Left forelimb (tissue), 1 donor: ENCODE measurements around the gene DGKB.

Experiments
- DNase-seq: peaks from one replicate; pipeline ENCODE4 v3.0.0-alpha.2; 2018; ENCODE audit warnings: low spot score

DGKB gene

GRCh38 chr7:14821757-14822480, 80.6 kb downstream of the DGKB start:
- DNase-seq = no peak

DNA sequence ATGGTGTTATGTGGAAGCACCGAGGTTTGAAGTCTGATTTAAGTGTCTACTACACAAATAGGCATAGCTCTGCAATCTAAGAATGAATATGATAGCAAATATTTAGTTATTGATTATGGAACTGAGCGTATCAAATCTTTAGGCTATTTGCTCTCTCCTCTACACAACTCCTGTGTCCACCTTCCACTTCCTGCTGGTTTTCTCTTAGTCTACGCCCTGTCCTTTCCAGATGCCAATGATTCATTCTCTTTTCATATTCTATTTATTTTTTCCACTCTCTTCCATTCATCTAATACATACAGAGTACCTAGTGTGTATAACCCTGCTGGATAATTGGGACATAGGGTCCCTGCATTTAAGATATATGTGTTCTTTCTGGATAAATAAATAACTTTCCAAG, 83.7 kb downstream of the DGKB start:
- no peak for DNase-seq

- DNase-seq = no peak
Measured at GRCh38 chr7:14817829-14818614, 84.5 kb downstream of the DGKB start.

DNA sequence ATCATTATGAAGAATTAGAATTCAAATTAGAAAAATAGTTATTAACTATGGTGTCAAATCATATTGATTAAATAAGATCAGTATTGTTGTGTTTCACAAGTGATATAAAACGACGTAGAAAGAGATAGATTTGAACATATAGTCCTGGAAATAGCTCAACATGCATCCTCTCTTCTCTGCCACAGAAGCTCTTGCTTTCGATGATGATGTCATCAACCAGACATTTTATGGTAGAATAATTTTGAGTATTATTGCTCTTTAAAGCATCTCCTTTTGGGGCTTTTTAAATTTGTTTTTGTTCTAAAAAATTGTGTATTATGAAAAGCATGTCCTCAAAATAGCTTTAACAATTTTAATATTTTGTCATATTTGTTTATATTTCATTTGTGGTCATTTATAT, 95.0 kb downstream of the DGKB start:
- DNase-seq = no peak

DNA sequence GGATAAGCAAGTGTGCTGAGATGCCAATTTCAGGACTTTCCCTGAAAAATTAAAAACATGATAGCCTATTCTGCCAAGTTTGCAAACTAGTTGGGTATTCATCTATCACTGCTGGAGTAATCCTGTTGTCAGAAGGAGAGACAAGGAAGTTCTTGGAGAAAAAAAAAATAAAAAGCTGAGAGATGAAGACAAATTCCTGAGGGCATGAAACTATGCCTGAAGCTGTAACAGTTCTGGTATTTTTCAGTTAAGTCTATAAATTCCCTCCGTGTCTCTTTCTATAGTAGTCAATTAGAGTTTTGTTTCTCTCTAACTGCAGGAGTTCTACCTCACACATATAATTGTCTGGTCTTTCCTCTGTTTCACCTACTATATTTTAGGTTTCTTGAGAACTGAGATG, 95.7 kb downstream of the DGKB start:
- DNase-seq = no peak

DNA sequence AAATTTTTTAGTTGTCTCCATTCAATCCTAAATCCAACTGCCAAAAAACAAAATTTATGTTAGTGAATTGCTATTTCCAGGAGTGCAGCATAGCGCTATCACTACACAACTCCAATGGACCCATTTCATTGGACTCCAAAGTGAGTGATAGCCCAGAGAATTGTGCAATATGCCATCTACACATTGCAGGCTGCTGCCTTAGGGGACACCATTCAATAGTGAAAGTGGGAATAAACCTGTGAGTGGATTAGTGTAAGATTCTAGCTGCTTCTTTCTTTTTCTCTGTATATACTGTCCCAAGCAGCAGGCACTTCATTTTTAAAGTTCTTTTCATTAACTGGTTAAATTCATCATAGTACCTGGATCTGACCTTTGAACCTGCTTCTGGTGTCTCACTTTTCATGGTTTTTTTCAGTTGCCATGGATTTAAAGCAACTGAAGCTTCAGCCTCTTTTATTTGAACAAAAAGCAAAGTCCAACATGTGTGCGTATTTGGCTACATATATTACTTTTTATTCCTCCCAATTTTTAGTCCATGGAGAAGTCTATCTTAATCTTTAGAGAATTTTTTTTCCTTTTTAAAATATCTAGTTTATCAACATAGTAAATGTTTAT, 97.3 kb downstream of the DGKB start:
- DNase-seq = no peak

- no peak for DNase-seq
Measured at GRCh38 chr7:14800664-14801063, 101.9 kb downstream of the DGKB start.

- DNase-seq = no peak
Measured at GRCh38 chr7:14793151-14793550, 109.4 kb downstream of the DGKB start.

DNA sequence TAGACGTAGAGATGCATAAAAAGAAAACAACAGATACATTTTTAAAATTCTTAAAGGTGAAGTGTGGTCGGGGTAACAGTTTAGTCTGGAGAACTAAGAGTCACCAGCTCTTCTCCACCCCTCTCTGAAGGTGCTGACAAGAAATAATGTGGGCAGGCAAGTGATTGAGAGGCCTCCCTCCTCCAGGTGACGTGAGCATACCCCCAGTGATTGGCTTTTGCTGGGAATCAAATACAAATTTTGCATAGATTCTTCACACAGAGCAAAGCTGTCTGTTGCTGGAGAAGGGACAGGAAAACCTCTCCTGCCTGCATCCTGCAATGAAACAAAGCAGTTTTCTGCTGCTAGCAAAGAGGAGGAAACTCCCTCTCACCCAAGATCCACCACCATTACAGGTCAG, 115.0 kb downstream of the DGKB start:
- DNase-seq = no peak

DNA sequence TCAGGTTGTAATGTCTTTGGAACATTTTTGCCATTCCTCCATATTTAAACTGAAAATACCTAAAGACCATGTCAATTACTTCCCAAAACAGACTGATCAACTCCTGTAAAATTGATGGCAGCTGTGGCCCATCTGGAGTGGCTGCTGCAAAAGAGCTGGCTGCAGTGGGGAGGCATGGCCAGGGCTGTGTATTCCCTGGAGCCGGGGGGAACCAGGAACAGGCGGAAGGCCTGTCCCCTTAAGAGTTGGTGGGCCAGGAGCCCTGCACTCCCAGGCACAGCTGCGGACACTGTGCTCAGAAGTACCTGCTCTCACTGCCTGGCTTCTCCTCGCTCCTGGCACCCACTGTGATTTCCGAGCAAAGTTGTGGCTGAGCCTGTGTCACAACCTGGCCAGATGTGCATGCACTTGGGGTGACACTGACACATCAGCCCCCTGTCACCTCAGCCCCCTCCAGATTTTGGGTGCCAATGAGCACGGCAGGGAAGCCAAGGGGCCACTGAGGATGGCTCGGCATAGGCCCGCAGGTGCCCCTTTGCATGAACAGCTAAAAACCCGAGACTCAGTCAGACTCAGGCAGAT, 116.1 kb downstream of the DGKB start:
- no peak for DNase-seq

DNA sequence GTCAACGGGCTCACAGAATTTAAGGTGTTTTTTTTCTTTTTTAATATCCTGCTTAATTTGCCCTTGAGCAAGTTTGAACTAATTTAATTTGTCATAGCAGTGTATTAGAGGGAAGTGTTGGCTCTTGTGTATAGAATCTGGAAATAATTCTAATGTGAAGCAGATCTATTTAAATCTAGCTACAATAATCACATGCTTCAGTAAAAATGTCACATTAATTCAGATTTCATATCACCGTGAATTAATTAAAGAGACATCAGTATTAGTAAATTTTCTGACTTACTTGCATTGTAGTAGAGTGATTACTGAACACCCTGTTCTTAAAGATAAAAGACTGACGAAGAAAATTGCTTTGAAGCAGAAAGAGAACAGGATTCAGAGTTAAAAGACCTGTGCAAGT, 124.7 kb downstream of the DGKB start:
- DNase-seq = no peak

- no peak for DNase-seq
Measured at GRCh38 chr7:14776266-14776665, 126.3 kb downstream of the DGKB start.

DNA sequence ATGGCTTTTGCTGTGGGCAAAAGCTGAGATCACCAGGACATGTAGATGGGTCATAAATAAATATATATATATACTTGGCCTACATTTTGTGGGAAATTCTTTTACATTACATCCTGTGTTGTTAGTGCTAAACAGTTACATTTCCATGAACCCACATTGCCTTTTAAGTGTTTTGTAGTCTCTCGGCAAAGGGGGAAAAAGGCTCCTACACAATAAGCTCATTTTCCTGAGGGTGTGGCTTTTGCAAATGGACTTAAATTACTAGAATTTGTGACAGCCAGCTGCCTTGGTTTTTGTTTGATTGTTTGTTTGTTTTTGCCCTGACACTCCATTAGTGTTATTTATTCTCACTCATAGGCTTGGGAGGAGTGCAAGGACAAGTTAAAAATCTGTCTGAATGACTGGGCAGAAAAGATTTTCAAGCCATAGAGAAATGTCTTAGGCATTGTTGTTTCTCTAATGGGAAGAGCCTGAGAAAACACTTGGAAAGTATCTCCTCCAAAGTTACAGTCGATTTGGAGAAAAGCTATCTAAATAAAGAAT, 128.8 kb downstream of the DGKB start:
- no peak for DNase-seq

GRCh38 chr7:14770614-14771013, 131.9 kb downstream of the DGKB start:
- DNase-seq = no peak

- no peak for DNase-seq
Measured at GRCh38 chr7:14769261-14769660, 133.3 kb downstream of the DGKB start.

DNA sequence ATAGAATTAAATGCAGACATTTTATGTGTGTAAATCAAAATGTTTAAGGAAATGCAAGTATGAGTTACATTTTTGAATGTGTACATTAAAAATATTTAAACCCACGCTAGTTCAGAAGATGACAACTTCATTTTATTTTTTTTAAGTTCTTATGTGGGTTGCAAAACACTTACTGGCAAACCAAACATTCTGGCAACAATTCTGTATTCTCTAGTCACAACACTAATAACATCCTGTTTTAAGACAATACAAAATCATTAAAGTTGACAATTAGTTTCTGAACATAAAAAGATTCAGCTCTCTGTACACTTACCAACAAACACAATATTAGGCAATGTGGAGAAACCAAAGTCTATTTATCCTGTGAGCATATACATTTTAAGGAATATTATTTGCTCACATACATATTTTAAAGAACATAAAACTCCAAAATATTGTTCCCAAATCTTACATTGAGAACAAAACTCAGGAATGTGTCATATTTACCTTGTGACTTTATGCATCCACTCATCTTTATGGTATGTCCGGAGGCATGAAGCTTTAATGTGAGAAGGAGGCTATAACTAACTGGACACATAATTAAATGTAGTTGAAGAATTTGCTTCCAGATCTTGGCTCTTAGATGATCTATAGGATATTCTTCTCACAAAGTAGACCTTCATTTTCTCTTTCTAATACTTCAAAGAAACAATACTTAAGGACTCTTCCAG, 134.7 kb downstream of the DGKB start:
- DNase-seq = no peak

- no peak for DNase-seq
Measured at GRCh38 chr7:14766747-14767146, 135.8 kb downstream of the DGKB start.

GRCh38 chr7:14765731-14766130, 136.8 kb downstream of the DGKB start:
- no peak for DNase-seq

- no peak for DNase-seq
Measured at GRCh38 chr7:14762561-14762960, 140.0 kb downstream of the DGKB start.

GRCh38 chr7:14761510-14762296, 140.8 kb downstream of the DGKB start:
- peak; percentile 83 for DNase-seq
